HUES64 (cell line): ENCODE measurements around the gene TEX47. TPM values are rescaled to one million over a fixed set of nuclear protein-coding genes. Genes with fewer than 3 reads are reported as not detected.

Experiments
- H3K27ac ChIP-seq: 2 replicates; pipeline ENCODE4 v1.7.0; 2013; ENCODE audit warnings: low read depth, low read length, inconsistent platforms
- H3K27me3 ChIP-seq: 2 replicates; pipeline ENCODE4 v1.6.1; 2013; ENCODE audit warnings: mild to moderate bottlenecking, low read length; ENCODE audit not compliant: insufficient read depth
- H3K36me3 ChIP-seq: 2 replicates; pipeline ENCODE4 v1.6.1; 2013; ENCODE audit warnings: mild to moderate bottlenecking, low read length; ENCODE audit not compliant: insufficient read depth
- H3K4me1 ChIP-seq: 2 replicates; pipeline ENCODE4 v1.6.1; 2013; ENCODE audit warnings: mild to moderate bottlenecking, low read length, moderate library complexity; ENCODE audit not compliant: insufficient read depth
- H3K4me3 ChIP-seq: 2 replicates; pipeline ENCODE4 v1.5.1; 2013; ENCODE audit warnings: mild to moderate bottlenecking, low read length, moderate library complexity
- H3K9ac ChIP-seq: 2 replicates; pipeline ENCODE4 v1.6.1; 2013; ENCODE audit warnings: mild to moderate bottlenecking, low read depth, low read length
- H3K9me3 ChIP-seq: 2 replicates; pipeline ENCODE4 v1.6.1; 2013; ENCODE audit warnings: low read depth, low read length; ENCODE audit not compliant: insufficient read depth
- WGBS: fragments of 150-250, 120-280 bp; methylation state at CpG from one replicate; pipeline ENCODE4 v1.1.7; 2013; ENCODE audit warnings: missing lambda C conversion rate; 5-methylcytosine and 5-hydroxymethylcytosine counted together
- polyA plus RNA-seq, 2 experiments: library from polyadenylated mRNA; stranded (reverse); fragments of 50-300 nt; gene quantifications; one replicate each; pipeline ENCODE4 v1.2.3, GENCODE V29; 2013

TEX47 gene
- polyA plus RNA-seq (2013, experiment 1 of 2): not detected
- not detected for polyA plus RNA-seq (2013, experiment 2 of 2)

GRCh38 chr7:88795553-88795952 lies at the start of gene TEX47:
TSS of gene TEX47 (minus strand) at chr7:88795737. CDS start at chr7:88794942, 795 bp downstream.
- H3K36me3 ChIP-seq: no peaks in the 10 kb centered on the region
- 93% methylated on average over 7 of the region's 7 CpGs for WGBS
- H3K4me3 ChIP-seq: no peak within 1 kb of the TSS
- no peaks in the 10 kb centered on the region for H3K4me1 ChIP-seq
- no peak within 1 kb of the TSS for H3K9ac ChIP-seq
- no peaks in the 10 kb centered on the region for H3K9me3 ChIP-seq
- H3K27ac ChIP-seq: no peak within 1 kb of the TSS
- no peaks in the 10 kb centered on the region for H3K27me3 ChIP-seq

DNA sequence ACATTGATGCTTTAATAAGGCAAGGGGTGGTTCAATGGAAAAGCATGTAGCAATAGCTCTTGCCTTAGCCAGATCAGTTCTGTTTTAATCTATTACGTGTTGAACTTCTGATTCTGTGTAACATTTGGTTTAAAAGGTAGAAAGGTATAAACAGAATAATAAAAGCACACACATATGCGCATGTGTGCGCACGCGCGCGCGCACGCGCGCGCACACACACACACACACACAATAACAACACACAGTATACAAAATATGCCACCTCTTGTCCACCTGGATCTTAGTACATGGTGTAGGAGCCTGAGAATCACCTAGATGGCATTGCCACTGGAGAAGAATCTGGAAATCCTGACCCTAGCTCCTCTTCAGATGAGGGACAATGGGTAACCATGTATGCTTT lies 49.6 kb upstream of the TEX47 start:
- Histone ChIP-seq H3K4me1 (no peaks in the 10 kb centered on the region), H3K27me3 (no peaks in the 10 kb centered on the region), H3K9ac (no peak overlapping the region), H3K36me3 (no peaks in the 10 kb centered on the region), H3K4me3 (no peak overlapping the region), H3K9me3 (peaks cover under 1% of the 10 kb centered on the region; the same call in 1 of the 2 replicates), H3K27ac (no peak overlapping the region)
- 93% methylated on average over 12 of the region's 12 CpGs for WGBS

- Histone ChIP-seq H3K27me3 (no peaks in the 10 kb centered on the region), H3K4me3 (no peak overlapping the region), H3K27ac (no peak overlapping the region), H3K36me3 (no peaks in the 10 kb centered on the region), H3K9ac (no peak overlapping the region), H3K4me1 (no peaks in the 10 kb centered on the region), H3K9me3 (no peaks in the 10 kb centered on the region)
Measured at GRCh38 chr7:88842201-88842600, 46.7 kb upstream of the TEX47 start.

- Histone ChIP-seq H3K9me3 (no peaks in the 10 kb centered on the region), H3K4me3 (no peak overlapping the region), H3K27me3 (no peaks in the 10 kb centered on the region), H3K36me3 (no peaks in the 10 kb centered on the region), H3K4me1 (no peaks in the 10 kb centered on the region), H3K9ac (no peak overlapping the region), H3K27ac (no peak overlapping the region)
- no CpG with 5 or more reads among the region's 3 CpGs for WGBS
Measured at GRCh38 chr7:88835147-88835728, 39.7 kb upstream of the TEX47 start.

DNA sequence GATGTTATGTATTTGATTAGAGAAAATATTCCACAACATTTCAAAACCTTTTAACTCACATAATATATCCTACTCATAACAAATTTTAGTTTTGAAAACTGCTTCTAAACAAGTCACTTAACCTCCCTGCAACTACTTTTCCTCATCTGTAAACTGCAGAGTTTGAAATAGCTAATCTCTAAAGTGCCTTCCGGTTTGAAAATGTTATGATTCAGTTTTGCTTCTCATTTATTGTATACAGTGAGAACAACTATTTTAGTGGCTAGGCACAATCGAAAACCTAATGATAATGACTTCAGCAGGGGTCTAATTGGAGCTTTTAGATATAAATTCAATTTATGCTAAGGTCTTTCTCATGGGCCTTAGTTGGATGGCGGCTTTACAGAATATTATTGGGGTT lies 30.7 kb upstream of the TEX47 start:
- Histone ChIP-seq H3K9me3 (no peaks in the 10 kb centered on the region), H3K4me1 (no peaks in the 10 kb centered on the region), H3K27me3 (no peaks in the 10 kb centered on the region), H3K27ac (no peak overlapping the region), H3K36me3 (no peaks in the 10 kb centered on the region), H3K9ac (no peak overlapping the region), H3K4me3 (no peak overlapping the region)
- WGBS: 96% methylated on average over 2 of the region's 3 CpGs

GRCh38 chr7:88818552-88818951 lies 23.0 kb upstream of the TEX47 start:
- Histone ChIP-seq H3K27me3 (no peaks in the 10 kb centered on the region), H3K4me3 (no peak overlapping the region), H3K4me1 (no peaks in the 10 kb centered on the region), H3K9me3 (no peaks in the 10 kb centered on the region), H3K9ac (no peak overlapping the region), H3K27ac (no peak overlapping the region), H3K36me3 (no peaks in the 10 kb centered on the region)

DNA sequence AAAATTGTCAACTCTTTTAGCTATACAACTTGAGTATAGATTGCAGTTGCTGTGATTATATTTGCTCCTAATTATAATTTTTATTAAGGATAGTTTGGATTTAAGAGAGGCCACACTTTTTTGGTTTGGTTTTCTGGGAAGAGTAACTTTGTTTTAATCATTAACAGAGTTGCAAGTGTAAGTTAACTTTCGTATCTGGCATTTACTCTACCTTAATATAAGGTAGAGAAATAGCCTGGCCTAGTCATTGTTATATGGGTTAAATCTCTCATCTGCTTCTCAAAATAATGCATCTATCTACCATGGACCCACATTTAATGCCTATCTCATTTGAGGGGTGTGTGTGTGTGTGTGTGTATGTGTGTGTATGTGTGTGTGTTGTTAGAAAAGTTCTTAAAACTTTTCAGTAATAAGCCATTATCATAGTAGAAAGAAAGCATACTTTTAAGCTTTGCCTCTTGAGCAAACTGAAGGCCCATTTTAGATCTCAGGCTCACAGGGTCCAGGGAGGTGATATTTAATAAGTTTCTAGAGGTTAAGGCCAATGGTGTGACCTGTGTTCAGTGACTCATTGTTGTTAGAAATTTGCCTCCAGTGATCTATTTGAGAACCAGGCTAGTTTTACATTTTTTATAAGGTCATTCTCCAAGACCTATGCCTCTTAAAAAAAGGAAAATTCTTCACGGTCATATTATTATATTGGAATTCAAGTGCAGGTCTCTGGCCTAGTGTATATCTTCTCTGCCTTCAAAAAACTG lies 10.9 kb upstream of the TEX47 start:
- Histone ChIP-seq H3K27ac (no peak overlapping the region), H3K9ac (no peak overlapping the region), H3K36me3 (no peaks in the 10 kb centered on the region), H3K4me3 (no peak overlapping the region), H3K4me1 (0 out of 2 replicates have a peak, but pooled peaks cover under 1% of the 10 kb centered on the region), H3K9me3 (no peaks in the 10 kb centered on the region), H3K27me3 (no peaks in the 10 kb centered on the region)
- 100% methylated on average over 1 of the region's 2 CpGs for WGBS

DNA sequence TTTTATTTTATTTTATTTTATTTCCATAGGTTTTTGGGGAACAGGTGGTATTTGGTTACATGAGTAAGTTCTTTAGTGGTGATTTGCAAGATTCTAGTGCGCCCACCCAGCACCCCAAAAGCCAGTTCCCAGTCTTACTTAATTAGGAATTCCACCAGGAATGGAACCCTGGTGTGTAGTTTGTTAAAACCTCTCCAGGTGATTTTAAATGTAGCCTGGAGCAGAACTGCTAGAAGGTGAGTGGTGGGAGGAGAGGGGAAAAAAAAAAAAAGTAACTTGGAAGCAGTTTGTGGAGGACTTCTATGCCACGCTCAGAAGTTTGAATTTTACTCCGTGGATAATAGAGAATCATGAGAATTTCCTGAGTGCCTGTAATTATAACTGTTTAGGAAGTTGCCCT lies 5.5 kb upstream of the TEX47 start:
- WGBS: 73% methylated on average over 3 of the region's 3 CpGs
- H3K9ac ChIP-seq: no peak overlapping the region
- 0 out of 2 replicates have a peak, but pooled peaks cover 7% of the 10 kb centered on the region for H3K4me1 ChIP-seq
- H3K9me3 ChIP-seq: no peaks in the 10 kb centered on the region
- no peak overlapping the region for H3K27ac ChIP-seq
- H3K4me3 ChIP-seq: no peak overlapping the region
- H3K27me3 ChIP-seq: no peaks in the 10 kb centered on the region
- no peaks in the 10 kb centered on the region for H3K36me3 ChIP-seq

DNA sequence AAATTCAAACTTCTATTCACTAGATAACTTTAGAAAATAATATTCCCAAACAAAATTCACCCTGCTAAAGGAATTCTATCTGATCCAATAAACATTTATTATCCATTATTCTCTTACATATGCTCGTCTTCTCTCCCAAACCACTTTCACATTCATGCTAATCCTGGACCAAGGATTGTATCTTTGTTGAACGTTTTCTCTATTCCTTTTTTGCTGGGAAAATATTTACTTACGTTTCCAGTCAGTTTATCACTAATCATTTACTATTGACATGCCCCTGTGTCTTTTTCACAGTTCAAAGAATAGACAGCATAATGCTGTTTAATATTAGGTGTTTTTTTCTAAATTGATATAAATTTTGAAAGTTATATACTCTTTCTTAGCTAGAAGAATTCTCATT lies 3.2 kb downstream of the TEX47 start:
- H3K4me1 ChIP-seq: no peaks in the 10 kb centered on the region
- 93% methylated on average over 3 of the region's 3 CpGs for WGBS
- no peak overlapping the region for H3K9ac ChIP-seq
- no peak overlapping the region for H3K4me3 ChIP-seq
- H3K9me3 ChIP-seq: no peaks in the 10 kb centered on the region
- H3K27ac ChIP-seq: no peak overlapping the region
- no peaks in the 10 kb centered on the region for H3K36me3 ChIP-seq
- H3K27me3 ChIP-seq: no peaks in the 10 kb centered on the region

GRCh38 chr7:88791891-88792290 lies 3.6 kb downstream of the TEX47 start:
- Histone ChIP-seq H3K36me3 (no peaks in the 10 kb centered on the region), H3K27ac (no peak overlapping the region), H3K4me1 (no peaks in the 10 kb centered on the region), H3K4me3 (no peak overlapping the region), H3K27me3 (no peaks in the 10 kb centered on the region), H3K9me3 (no peaks in the 10 kb centered on the region), H3K9ac (no peak overlapping the region)
- WGBS: 96% methylated on average over 4 of the region's 4 CpGs

GRCh38 chr7:88789480-88790064 lies 6.0 kb downstream of the TEX47 start:
- H3K27me3 ChIP-seq: no peaks in the 10 kb centered on the region
- H3K36me3 ChIP-seq: no peaks in the 10 kb centered on the region
- 96% methylated on average over 1 of the region's 2 CpGs for WGBS
- H3K4me3 ChIP-seq: no peak overlapping the region
- H3K4me1 ChIP-seq: no peaks in the 10 kb centered on the region
- no peak overlapping the region for H3K27ac ChIP-seq
- no peak overlapping the region for H3K9ac ChIP-seq
- H3K9me3 ChIP-seq: no peaks in the 10 kb centered on the region
